Neural cell (in vitro differentiated cells): ENCODE results near the gene OR5F1.

Experiments
- EP300 ChIP-seq: fragments of 450-650 bp; conservative IDR thresholded peaks from 2 replicates; pipeline ENCODE4 v1.6.1; 2014; ENCODE audit warnings: antibody characterized with exemption, mild to moderate bottlenecking, moderate library complexity; ENCODE audit not compliant: poor library complexity, severe bottlenecking
- EZH2 ChIP-seq: fragments of 200-600, 300-800 bp; shearing (Covaris generic), sonication (generic); IDR thresholded peaks from 2 replicates; pipeline ENCODE4 v1.6.1; 2014; ENCODE audit warnings: antibody characterized with exemption, low read length, borderline replicate concordance, mild to moderate bottlenecking; ENCODE audit not compliant: insufficient read depth, poor library complexity, severe bottlenecking
- MXI1 ChIP-seq: fragments of 450-650 bp; conservative IDR thresholded peaks from 2 replicates; pipeline ENCODE4 v1.6.1; 2014; ENCODE audit warnings: antibody characterized with exemption, mild to moderate bottlenecking; ENCODE audit not compliant: poor library complexity, severe bottlenecking
- POLR2AphosphoS5 ChIP-seq: IDR thresholded peaks from 2 replicates; pipeline ENCODE4 v1.6.1; 2012
- TF ChIP-seq, protein P1 (sequence below): fragments of 450-650 bp; IDR thresholded peaks from 2 replicates; pipeline ENCODE4 v1.5.1; 2014; ENCODE audit warnings: antibody characterized with exemption, mild to moderate bottlenecking, moderate library complexity; ENCODE audit not compliant: poor library complexity, severe bottlenecking

DNA sequence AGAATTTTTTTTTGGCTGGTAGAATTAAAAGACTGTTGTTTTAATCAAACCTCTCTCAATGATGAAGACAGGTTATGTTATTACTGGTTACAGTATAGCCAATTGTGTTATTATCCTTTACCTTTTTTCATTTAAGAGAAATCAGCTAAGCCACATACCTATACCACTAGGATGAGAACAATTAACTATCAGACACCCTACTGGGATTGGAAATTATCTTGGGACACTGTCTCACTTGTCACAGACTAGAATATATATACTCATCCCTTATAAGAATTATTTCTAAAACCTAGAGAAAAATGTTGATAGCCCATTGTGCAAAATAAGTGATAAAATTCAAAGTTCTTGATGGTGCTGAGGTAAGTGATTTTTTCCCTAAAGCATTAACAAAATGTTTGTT is 32.9 kb upstream of the OR5F1 start, which contains the start of gene OR5AS1:
- TF ChIP-seq, protein P1, sequence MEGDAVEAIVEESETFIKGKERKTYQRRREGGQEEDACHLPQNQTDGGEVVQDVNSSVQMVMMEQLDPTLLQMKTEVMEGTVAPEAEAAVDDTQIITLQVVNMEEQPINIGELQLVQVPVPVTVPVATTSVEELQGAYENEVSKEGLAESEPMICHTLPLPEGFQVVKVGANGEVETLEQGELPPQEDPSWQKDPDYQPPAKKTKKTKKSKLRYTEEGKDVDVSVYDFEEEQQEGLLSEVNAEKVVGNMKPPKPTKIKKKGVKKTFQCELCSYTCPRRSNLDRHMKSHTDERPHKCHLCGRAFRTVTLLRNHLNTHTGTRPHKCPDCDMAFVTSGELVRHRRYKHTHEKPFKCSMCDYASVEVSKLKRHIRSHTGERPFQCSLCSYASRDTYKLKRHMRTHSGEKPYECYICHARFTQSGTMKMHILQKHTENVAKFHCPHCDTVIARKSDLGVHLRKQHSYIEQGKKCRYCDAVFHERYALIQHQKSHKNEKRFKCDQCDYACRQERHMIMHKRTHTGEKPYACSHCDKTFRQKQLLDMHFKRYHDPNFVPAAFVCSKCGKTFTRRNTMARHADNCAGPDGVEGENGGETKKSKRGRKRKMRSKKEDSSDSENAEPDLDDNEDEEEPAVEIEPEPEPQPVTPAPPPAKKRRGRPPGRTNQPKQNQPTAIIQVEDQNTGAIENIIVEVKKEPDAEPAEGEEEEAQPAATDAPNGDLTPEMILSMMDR = no peak
- no peak for TF ChIP-seq EP300
- TF ChIP-seq MXI1 = no peak
- no peak for TF ChIP-seq POLR2AphosphoS5
- TF ChIP-seq EZH2 = no peak
